Right lobe of liver (tissue), 6 donors: ENCODE measurements around the gene GDPD4. TPM values are rescaled to one million over a fixed set of nuclear protein-coding genes. Genes with fewer than 3 reads are reported as not detected.
A peak's percentile ranks its signal among the peaks of the same experiment; 100 is the strongest.

Source experiments
- ATAC-seq, 4 donors: fragments of 200-7000 bp; cut with Tn5 transposase; one replicate each; pipeline ENCODE4 v1.9.1; 2020; ENCODE audit warnings: mild to moderate bottlenecking in 4 of 4, moderate library complexity in 4 of 4
- DNase-seq, 3 donors: peaks; one replicate each; pipeline ENCODE4 v3.0.0-alpha.2; 2020
- H3K27ac ChIP-seq, 3 donors: fragments of 200-600 bp; one replicate each; pipeline ENCODE4 v1.8.0; 2022
- H3K27me3 ChIP-seq, 2 donors: fragments of 200-600 bp; one replicate each; pipeline ENCODE4 v1.8.0; 2022
- H3K36me3 ChIP-seq, 4 donors: fragments of 200-600 bp; sonication (generic) in 1 of 4; one replicate each; pipeline versions ENCODE4 v1.5.1 to v1.8.0; 2017 to 2022; ENCODE audit warnings: control low read depth in 1 of 4
- H3K4me1 ChIP-seq, 4 donors: fragments of 200-600 bp; sonication (generic) in 1 of 4; one replicate each; pipeline versions ENCODE4 v1.5.1 to v1.8.0; 2017 to 2022; ENCODE audit warnings: control low read depth in 1 of 4
- H3K4me3 ChIP-seq, 3 donors: fragments of 200-600 bp; one replicate each; pipeline ENCODE4 v1.8.0; 2022
- H3K9me3 ChIP-seq, 4 donors: fragments of 200-600 bp; sonication (generic) in 1 of 4; one replicate each; pipeline versions ENCODE4 v1.5.1 to v1.8.0; 2017 to 2022; ENCODE audit warnings: control low read depth in 1 of 4
- CTCF ChIP-seq, 4 donors: fragments of 200-600 bp in 3 of 4; fragments of 450-650 bp in 1 of 4; IDR thresholded peaks; one replicate each; pipeline versions ENCODE4 v1.5.1 to v1.8.0; 2016 to 2022; ENCODE audit warnings: antibody characterized with exemption in 4 of 4, mild to moderate bottlenecking in 2 of 4
- POLR2A ChIP-seq: fragments of 450-650 bp; IDR thresholded peaks from one replicate; pipeline ENCODE4 v1.6.1; 2017; ENCODE audit warnings: antibody characterized with exemption, mild to moderate bottlenecking
- WGBS: methylation state at CpG from one replicate; pipeline ENCODE4 v1.1.6; 2018; ENCODE audit warnings: low coverage, low lambda C conversion rate; ENCODE audit not compliant: insufficient coverage; ENCODE audit errors: missing lambda C conversion rate; 5-methylcytosine and 5-hydroxymethylcytosine counted together
- intact Hi-C, 2 donors: fragments of 100-400 bp; cut with DNase I; formaldehyde crosslinking; loops; one replicate each; pipeline versions ENCODE4 v1.11.2 to v1.14.1; 2022
- total RNA-seq, 6 experiments: library from RNA; depleted of rRNA in 2 of 6; stranded (reverse); fragments of >200 nt in 2 of 6; fragmentation: NEBNext Ultra II Directional in 3 of 6; extraction: Animal tissue kit (Norgen Biotek cat#: 25700) in 3 of 6; gene quantifications; one replicate each; pipeline versions ENCODE4 v1.1.0 to v1.2.4, GENCODE V29; 2016 to 2023
- donor health status: DM: no; HTN: yes; CAD: no.
- donor health status: DM: no; HTN: no; CAD: no.
- donor health status: DM: no; HTN: no; CAD: no.
- donor health status: DM: no; HTN: yes; CAD: no.
- donor health status: DM: no; HTN: yes; CAD: no.

The GDPD4 gene
- total RNA-seq, 6 experiments from 2014 or later, result 0.29 to 0.53 (median 0.44) TPM; not detected in 2

DNA sequence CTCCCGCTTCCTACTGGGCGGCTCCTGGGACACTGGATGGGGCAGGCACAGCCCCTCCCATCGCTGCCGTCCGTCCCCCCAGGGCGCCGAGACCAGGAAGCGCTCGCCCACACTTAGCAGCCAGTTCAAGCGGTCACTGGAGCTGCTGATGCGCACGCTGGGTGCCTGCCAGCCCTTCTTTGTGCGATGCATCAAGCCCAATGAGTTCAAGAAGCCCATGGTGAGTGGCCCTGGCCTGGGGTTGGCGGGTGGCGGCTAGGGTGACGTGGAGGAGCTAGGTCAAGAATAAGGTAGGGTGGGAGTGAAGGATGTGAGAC is 128.9 kb downstream of the GDPD4 start:
- no peaks in the 10 kb centered on the region for H3K27me3 ChIP-seq
- WGBS, result 20% methylated on average over 1 of the region's 16 CpGs
- H3K36me3 ChIP-seq, result no peaks in the 10 kb centered on the region
- H3K9me3 ChIP-seq, result no peaks in the 10 kb centered on the region
- H3K27ac ChIP-seq, result no peak overlapping the region
- DNase-seq (peak in 2 of 3 donors; percentile 55 to 65), ATAC-seq (peak; percentile 21 to 46 (median 32))
- H3K4me3 ChIP-seq, result no peak overlapping the region
- intact Hi-C loops, result no loop called here
- TF ChIP-seq POLR2A (no peak), CTCF (IDR thresholded peaks at IDR 0.05) (no peak)
- peaks cover 0 to 27% (median 7%) of the 10 kb centered on the region in 4 donors for H3K4me1 ChIP-seq

DNA sequence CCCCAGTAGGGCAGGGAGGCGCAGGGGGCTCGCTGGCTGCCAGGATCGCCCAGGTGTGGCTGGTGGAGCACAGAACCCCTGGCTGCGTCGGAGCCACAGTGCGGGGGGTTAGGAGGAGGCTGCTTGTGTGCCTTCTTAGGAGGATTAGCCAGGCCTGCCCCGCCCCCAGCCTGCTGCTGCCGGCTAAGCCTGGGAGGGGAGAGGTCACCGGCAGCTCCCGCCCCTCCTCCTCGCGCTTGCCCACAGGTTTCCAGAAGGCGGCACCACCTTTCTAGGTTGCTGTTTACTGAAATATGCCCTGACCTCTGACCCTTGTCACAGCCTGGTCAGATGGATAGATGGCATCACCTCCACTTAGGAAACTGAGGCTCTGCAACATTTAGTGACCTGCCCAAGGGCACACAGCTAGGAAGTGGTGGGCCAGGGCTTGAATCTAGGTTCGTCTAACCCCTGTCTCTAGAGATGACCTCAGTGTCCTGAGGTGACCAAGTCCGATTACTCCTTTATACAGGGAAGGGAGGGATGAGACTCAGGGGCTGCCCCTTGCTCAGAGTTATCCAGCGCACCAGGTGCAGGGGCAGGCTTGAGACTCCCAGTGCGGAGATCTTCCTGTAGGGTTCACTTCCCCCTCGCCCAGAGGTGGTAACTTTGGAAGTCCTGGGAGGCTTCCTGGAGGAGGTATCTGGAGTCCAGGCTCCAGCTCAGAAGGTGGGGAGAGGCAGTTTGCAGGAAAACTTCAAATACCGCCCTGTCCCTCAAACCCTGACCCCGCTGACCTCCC is 129.4 kb downstream of the GDPD4 start:
- ATAC-seq, result peak; percentile 61 to 70 (median 64)
- WGBS, result no CpG with 5 or more reads among the region's 20 CpGs
- Histone ChIP-seq H3K4me1 (peaks cover 0 to 27% (median 7%) of the 10 kb centered on the region in 4 donors), H3K27me3 (no peaks in the 10 kb centered on the region), H3K9me3 (no peaks in the 10 kb centered on the region), H3K4me3 (no peak overlapping the region), H3K27ac (no peak overlapping the region), H3K36me3 (no peaks in the 10 kb centered on the region)
- TF ChIP-seq CTCF (IDR thresholded peaks at IDR 0.05) (no peak), POLR2A (no peak)
- intact Hi-C loops, result no loop called here
- peak; percentile 69 to 81 (median 70) for DNase-seq

- H3K4me3 ChIP-seq, result no peak overlapping the region
- ATAC-seq (peak in 1 of 4 donors; percentile 9), DNase-seq (no peak)
- WGBS, result 30% methylated on average over 4 of the region's 8 CpGs
- intact Hi-C loops, result no loop called here
- H3K27ac ChIP-seq, result no peak overlapping the region
- H3K4me1 ChIP-seq, result peaks cover 0 to 27% (median 7%) of the 10 kb centered on the region in 4 donors
- no peaks in the 10 kb centered on the region for H3K9me3 ChIP-seq
- no peaks in the 10 kb centered on the region for H3K27me3 ChIP-seq
- TF ChIP-seq CTCF (IDR thresholded peaks at IDR 0.05), result no peak
- TF ChIP-seq POLR2A, result no peak
- H3K36me3 ChIP-seq, result no peaks in the 10 kb centered on the region
Observed at GRCh38 chr11:77171254-77171653, 130.2 kb downstream of the GDPD4 start.

DNA sequence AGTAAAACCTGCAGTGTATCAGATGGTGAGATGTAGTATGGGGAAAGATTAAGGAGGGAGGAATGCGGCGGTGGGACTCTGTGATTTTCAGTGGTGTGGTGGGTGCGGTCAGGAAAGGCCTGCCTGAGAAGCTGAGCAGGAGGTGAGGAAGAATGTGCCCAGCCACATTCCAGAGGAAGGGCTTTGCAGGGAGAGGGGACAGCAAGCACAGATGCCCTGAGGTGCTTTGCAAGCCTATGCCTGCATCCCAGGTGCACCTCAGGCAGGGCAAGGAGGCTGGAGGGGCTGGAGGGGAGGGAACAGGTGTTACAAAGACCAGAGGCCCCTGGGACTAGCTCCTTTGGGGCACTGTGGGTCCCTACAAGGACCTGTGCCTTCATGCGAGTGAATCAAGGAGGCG is 131.4 kb downstream of the GDPD4 start:
- H3K4me1 ChIP-seq, result peaks cover 0 to 27% (median 7%) of the 10 kb centered on the region in 4 donors
- no peak overlapping the region for H3K4me3 ChIP-seq
- H3K27ac ChIP-seq, result no peak overlapping the region
- ATAC-seq, result no peak
- WGBS, result 95% methylated on average over 4 of the region's 5 CpGs
- no peak for TF ChIP-seq CTCF (IDR thresholded peaks at IDR 0.05)
- TF ChIP-seq POLR2A, result no peak
- H3K36me3 ChIP-seq, result no peaks in the 10 kb centered on the region
- intact Hi-C loops, result no loop called here
- DNase-seq, result peak in 2 of 3 donors; percentile 5 to 26
- H3K27me3 ChIP-seq, result no peaks in the 10 kb centered on the region
- no peaks in the 10 kb centered on the region for H3K9me3 ChIP-seq
